ENCODE data around the gene CELSR1.

The CELSR1 gene

GRCh38 chr22:46351131-46351735 is 186.2 kb downstream of the CELSR1 start:
- peaks cover 22% of the 10 kb centered on the region for H3K36me3 ChIP-seq (ENCODE audit: control insufficient read depth, insufficient read depth, low read length)
- H3K4me3 ChIP-seq (ENCODE audit: insufficient read depth, low read depth, low read length): no peak overlapping the region
- H3K27ac ChIP-seq (ENCODE audit: insufficient read depth, low read depth, low read length, poor library complexity, severe bottlenecking): no peak overlapping the region
- H3K9me3 ChIP-seq (ENCODE audit: control insufficient read depth, low read length): no peaks in the 10 kb centered on the region
- no peaks in the 10 kb centered on the region for H3K27me3 ChIP-seq (ENCODE audit: control insufficient read depth, insufficient read depth, low read length, poor library complexity, severe bottlenecking)
- WGBS, 2 experiments: 95% methylated on average over 28 of the region's 28 CpGs
- H3K4me1 ChIP-seq (ENCODE audit: control insufficient read depth, insufficient read depth, low read length): no peaks in the 10 kb centered on the region

DNA sequence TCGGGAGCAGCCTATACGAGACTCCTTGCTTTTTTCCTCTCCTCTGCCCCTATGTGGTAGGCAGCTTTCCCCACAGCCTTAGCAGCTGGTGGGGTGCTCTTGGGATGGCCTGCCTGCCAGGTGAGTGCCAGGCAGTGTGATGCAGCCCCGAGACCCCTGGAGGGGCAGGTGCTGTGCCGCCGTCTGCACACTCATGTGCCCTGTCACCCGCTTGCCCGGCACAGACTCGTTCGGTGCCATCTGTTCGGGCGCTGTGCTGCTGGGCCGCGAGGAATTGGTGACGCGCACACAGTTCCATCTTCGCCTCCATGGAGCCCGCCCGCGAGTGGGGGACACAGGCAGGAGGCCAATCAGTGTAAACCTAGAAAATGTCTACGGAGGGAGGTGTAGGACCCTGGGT is 186.8 kb downstream of the CELSR1 start:
- Histone ChIP-seq H3K4me1 (ENCODE audit: control insufficient read depth, insufficient read depth, low read length) (no peaks in the 10 kb centered on the region), H3K36me3 (ENCODE audit: control insufficient read depth, insufficient read depth, low read length) (peaks cover 25% of the 10 kb centered on the region), H3K27ac (ENCODE audit: insufficient read depth, low read depth, low read length, poor library complexity, severe bottlenecking) (no peak overlapping the region), H3K4me3 (ENCODE audit: insufficient read depth, low read depth, low read length) (no peak overlapping the region), H3K9me3 (ENCODE audit: control insufficient read depth, low read length) (no peaks in the 10 kb centered on the region), H3K27me3 (ENCODE audit: control insufficient read depth, insufficient read depth, low read length, poor library complexity, severe bottlenecking) (no peaks in the 10 kb centered on the region)
- WGBS, 2 experiments: 96 to 97% methylated on average over 20 of the region's 20 CpGs

GRCh38 chr22:46350121-46350520 is 187.3 kb downstream of the CELSR1 start:
- Histone ChIP-seq H3K27me3 (ENCODE audit: control insufficient read depth, insufficient read depth, low read length, poor library complexity, severe bottlenecking) (no peaks in the 10 kb centered on the region), H3K9me3 (ENCODE audit: control insufficient read depth, low read length) (no peaks in the 10 kb centered on the region), H3K36me3 (ENCODE audit: control insufficient read depth, insufficient read depth, low read length) (peaks cover 26% of the 10 kb centered on the region), H3K27ac (ENCODE audit: insufficient read depth, low read depth, low read length, poor library complexity, severe bottlenecking) (no peak overlapping the region), H3K4me1 (ENCODE audit: control insufficient read depth, insufficient read depth, low read length) (no peaks in the 10 kb centered on the region), H3K4me3 (ENCODE audit: insufficient read depth, low read depth, low read length) (no peak overlapping the region)
- WGBS, 2 experiments: 95 to 96% methylated on average over 7 of the region's 7 CpGs

- Histone ChIP-seq H3K4me3 (ENCODE audit: insufficient read depth, low read depth, low read length) (no peak overlapping the region), H3K27me3 (ENCODE audit: control insufficient read depth, insufficient read depth, low read length, poor library complexity, severe bottlenecking) (no peaks in the 10 kb centered on the region), H3K36me3 (ENCODE audit: control insufficient read depth, insufficient read depth, low read length) (peaks cover 28% of the 10 kb centered on the region), H3K27ac (ENCODE audit: insufficient read depth, low read depth, low read length, poor library complexity, severe bottlenecking) (no peak overlapping the region), H3K4me1 (ENCODE audit: control insufficient read depth, insufficient read depth, low read length) (no peaks in the 10 kb centered on the region), H3K9me3 (ENCODE audit: control insufficient read depth, low read length) (no peaks in the 10 kb centered on the region)
- WGBS, 2 experiments: 87 to 93% methylated on average over 6 of the region's 6 CpGs
Measured at GRCh38 chr22:46349681-46350080, 187.7 kb downstream of the CELSR1 start.

DNA sequence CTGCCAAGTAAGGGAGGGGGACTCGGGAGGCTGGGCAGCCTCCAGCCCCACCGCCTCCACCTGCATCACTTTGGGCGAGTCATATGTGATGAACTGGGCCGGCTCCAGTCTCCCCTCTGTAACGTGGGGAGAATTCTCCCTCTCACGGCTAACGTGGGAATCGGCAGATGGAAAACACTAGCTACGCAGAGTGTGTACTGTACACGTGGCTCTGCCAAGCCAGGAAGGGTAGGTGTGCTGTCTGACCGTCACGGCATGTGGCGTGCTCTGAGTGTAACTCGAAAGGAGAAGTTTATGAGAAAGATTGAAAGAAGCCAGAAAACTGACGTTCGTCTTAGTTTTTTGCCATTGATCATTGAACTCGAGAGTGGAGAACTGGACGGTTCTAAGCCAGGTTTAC is 188.2 kb downstream of the CELSR1 start:
- Histone ChIP-seq H3K36me3 (ENCODE audit: control insufficient read depth, insufficient read depth, low read length) (peaks cover 32% of the 10 kb centered on the region), H3K27ac (ENCODE audit: insufficient read depth, low read depth, low read length, poor library complexity, severe bottlenecking) (no peak overlapping the region), H3K9me3 (ENCODE audit: control insufficient read depth, low read length) (no peaks in the 10 kb centered on the region), H3K27me3 (ENCODE audit: control insufficient read depth, insufficient read depth, low read length, poor library complexity, severe bottlenecking) (no peaks in the 10 kb centered on the region), H3K4me1 (ENCODE audit: control insufficient read depth, insufficient read depth, low read length) (no peaks in the 10 kb centered on the region), H3K4me3 (ENCODE audit: insufficient read depth, low read depth, low read length) (no peak overlapping the region)
- 95 to 96% methylated on average over 18 of the region's 18 CpGs for WGBS, 2 experiments

DNA sequence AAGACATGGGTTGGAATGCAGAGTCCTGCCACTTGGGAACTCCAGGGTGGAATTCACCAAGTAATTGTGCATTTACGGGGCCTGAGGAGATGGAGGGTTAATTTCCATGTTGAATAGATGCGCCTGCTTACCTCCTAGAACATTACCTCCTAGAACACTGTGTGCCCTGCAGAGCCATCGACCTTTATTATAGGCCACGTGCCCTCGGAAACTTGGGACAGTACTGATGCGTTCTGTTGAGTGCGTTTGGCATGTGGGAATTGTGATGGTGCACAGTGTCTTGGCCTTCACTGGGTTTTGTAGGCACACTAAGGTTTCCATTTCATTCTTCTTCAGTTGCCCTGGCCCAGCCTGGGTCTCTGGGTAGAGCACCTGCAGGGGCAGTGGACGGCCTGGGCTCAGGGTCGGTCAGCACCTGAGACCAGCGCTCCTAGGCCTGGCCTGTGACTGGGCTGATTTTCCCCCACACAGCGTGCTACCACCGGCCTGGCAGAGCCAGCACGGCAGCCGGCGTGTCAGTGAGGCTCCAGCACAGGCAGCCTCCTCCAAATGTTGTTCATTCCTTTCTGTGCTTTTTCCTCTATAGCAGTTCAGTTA is 189.2 kb downstream of the CELSR1 start:
- Histone ChIP-seq H3K4me1 (ENCODE audit: control insufficient read depth, insufficient read depth, low read length) (no peaks in the 10 kb centered on the region), H3K4me3 (ENCODE audit: insufficient read depth, low read depth, low read length) (no peak overlapping the region), H3K36me3 (ENCODE audit: control insufficient read depth, insufficient read depth, low read length) (peaks cover 36% of the 10 kb centered on the region), H3K27me3 (ENCODE audit: control insufficient read depth, insufficient read depth, low read length, poor library complexity, severe bottlenecking) (no peaks in the 10 kb centered on the region), H3K9me3 (ENCODE audit: control insufficient read depth, low read length) (no peaks in the 10 kb centered on the region), H3K27ac (ENCODE audit: insufficient read depth, low read depth, low read length, poor library complexity, severe bottlenecking) (no peak overlapping the region)
- WGBS, 2 experiments: 95 to 96% methylated on average over 15 of the region's 15 CpGs

DNA sequence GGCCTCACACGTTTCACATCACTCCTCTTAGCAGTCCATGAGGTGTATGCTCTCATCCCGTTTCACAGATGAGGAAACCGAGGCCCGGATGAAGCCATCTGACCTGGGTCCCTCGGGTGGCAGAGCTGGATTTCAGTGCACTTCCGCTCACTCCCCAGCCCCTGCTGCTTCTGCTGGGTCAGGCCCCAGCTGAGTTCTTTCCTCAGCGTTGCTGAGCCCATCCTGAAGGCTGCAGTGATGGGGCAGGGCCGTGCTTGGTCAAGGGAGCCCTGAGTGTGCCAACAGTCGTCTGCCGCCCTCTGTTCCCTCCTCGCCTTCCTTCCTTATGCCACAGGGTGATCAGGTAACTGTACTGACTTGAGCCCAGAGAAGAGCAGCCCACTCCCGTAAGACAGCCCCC is 189.8 kb downstream of the CELSR1 start:
- WGBS, 2 experiments: 95 to 96% methylated on average over 12 of the region's 12 CpGs
- no peaks in the 10 kb centered on the region for H3K9me3 ChIP-seq (ENCODE audit: control insufficient read depth, low read length)
- H3K4me3 ChIP-seq (ENCODE audit: insufficient read depth, low read depth, low read length): no peak overlapping the region
- H3K36me3 ChIP-seq (ENCODE audit: control insufficient read depth, insufficient read depth, low read length): peaks cover 31% of the 10 kb centered on the region
- H3K4me1 ChIP-seq (ENCODE audit: control insufficient read depth, insufficient read depth, low read length): no peaks in the 10 kb centered on the region
- H3K27ac ChIP-seq (ENCODE audit: insufficient read depth, low read depth, low read length, poor library complexity, severe bottlenecking): no peak overlapping the region
- no peaks in the 10 kb centered on the region for H3K27me3 ChIP-seq (ENCODE audit: control insufficient read depth, insufficient read depth, low read length, poor library complexity, severe bottlenecking)

GRCh38 chr22:46346680-46347405 is 190.6 kb downstream of the CELSR1 start:
- Histone ChIP-seq H3K36me3 (ENCODE audit: control insufficient read depth, insufficient read depth, low read length) (peaks cover 30% of the 10 kb centered on the region), H3K27ac (ENCODE audit: insufficient read depth, low read depth, low read length, poor library complexity, severe bottlenecking) (no peak overlapping the region), H3K4me1 (ENCODE audit: control insufficient read depth, insufficient read depth, low read length) (no peaks in the 10 kb centered on the region), H3K27me3 (ENCODE audit: control insufficient read depth, insufficient read depth, low read length, poor library complexity, severe bottlenecking) (no peaks in the 10 kb centered on the region), H3K9me3 (ENCODE audit: control insufficient read depth, low read length) (no peaks in the 10 kb centered on the region), H3K4me3 (ENCODE audit: insufficient read depth, low read depth, low read length) (no peak overlapping the region)
- 94 to 96% methylated on average over 18 to 19 of the region's 19 CpGs for WGBS, 2 experiments

- WGBS, 2 experiments: 93 to 96% methylated on average over 13 of the region's 13 CpGs
- Histone ChIP-seq H3K36me3 (ENCODE audit: control insufficient read depth, insufficient read depth, low read length) (peaks cover 21% of the 10 kb centered on the region), H3K27me3 (ENCODE audit: control insufficient read depth, insufficient read depth, low read length, poor library complexity, severe bottlenecking) (no peaks in the 10 kb centered on the region), H3K4me3 (ENCODE audit: insufficient read depth, low read depth, low read length) (no peak overlapping the region), H3K27ac (ENCODE audit: insufficient read depth, low read depth, low read length, poor library complexity, severe bottlenecking) (no peak overlapping the region), H3K9me3 (ENCODE audit: control insufficient read depth, low read length) (no peaks in the 10 kb centered on the region), H3K4me1 (ENCODE audit: control insufficient read depth, insufficient read depth, low read length) (no peaks in the 10 kb centered on the region)
Measured at GRCh38 chr22:46340676-46341075, 196.7 kb downstream of the CELSR1 start.

DNA sequence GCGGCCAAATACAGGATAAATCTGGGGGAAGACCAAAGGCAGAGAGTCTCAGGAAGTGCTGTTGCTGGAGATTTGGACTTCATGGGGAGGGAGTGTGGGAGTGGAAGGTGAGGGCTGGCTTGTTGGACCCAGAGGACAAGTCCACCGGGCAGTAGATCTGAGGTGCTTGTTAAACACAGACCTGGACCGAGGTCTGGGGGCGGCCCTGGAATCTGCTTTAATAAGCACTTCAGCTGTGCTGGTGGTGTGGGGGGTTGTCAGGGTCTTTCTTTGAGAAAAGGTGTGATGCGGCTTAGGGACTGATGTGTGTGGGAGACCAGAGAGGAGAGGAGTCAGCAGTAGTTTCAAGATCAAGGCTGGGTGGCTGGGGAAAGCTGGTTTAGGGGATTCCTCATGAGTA is 197.5 kb downstream of the CELSR1 start:
- Histone ChIP-seq H3K4me1 (ENCODE audit: control insufficient read depth, insufficient read depth, low read length) (no peaks in the 10 kb centered on the region), H3K27ac (ENCODE audit: insufficient read depth, low read depth, low read length, poor library complexity, severe bottlenecking) (no peak overlapping the region), H3K27me3 (ENCODE audit: control insufficient read depth, insufficient read depth, low read length, poor library complexity, severe bottlenecking) (no peaks in the 10 kb centered on the region), H3K36me3 (ENCODE audit: control insufficient read depth, insufficient read depth, low read length) (peaks cover 19% of the 10 kb centered on the region), H3K9me3 (ENCODE audit: control insufficient read depth, low read length) (no peaks in the 10 kb centered on the region), H3K4me3 (ENCODE audit: insufficient read depth, low read depth, low read length) (no peak overlapping the region)
- 95 to 98% methylated on average over 5 of the region's 5 CpGs for WGBS, 2 experiments
